A549 treated with AZD9567 at 1 μM for 4 hours (cell line): Measurements from ENCODE around the gene POLE3. TPM values are rescaled to one million over a fixed set of nuclear protein-coding genes. Genes with fewer than 3 reads are reported as not detected.

ENCODE experiments used
- total RNA-seq: library from RNA; stranded (reverse); fragments of 200-300 nt; extraction: Qiagen RNA extraction; gene quantifications from 5 replicates; pipeline ENCODE4 v1.2.3, GENCODE V29; 2022; ENCODE audit not compliant: insufficient read depth

Gene POLE3, protein sequence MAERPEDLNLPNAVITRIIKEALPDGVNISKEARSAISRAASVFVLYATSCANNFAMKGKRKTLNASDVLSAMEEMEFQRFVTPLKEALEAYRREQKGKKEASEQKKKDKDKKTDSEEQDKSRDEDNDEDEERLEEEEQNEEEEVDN
- 101 to 125 TPM (median 113 TPM) in 5 replicates for total RNA-seq

DNA sequence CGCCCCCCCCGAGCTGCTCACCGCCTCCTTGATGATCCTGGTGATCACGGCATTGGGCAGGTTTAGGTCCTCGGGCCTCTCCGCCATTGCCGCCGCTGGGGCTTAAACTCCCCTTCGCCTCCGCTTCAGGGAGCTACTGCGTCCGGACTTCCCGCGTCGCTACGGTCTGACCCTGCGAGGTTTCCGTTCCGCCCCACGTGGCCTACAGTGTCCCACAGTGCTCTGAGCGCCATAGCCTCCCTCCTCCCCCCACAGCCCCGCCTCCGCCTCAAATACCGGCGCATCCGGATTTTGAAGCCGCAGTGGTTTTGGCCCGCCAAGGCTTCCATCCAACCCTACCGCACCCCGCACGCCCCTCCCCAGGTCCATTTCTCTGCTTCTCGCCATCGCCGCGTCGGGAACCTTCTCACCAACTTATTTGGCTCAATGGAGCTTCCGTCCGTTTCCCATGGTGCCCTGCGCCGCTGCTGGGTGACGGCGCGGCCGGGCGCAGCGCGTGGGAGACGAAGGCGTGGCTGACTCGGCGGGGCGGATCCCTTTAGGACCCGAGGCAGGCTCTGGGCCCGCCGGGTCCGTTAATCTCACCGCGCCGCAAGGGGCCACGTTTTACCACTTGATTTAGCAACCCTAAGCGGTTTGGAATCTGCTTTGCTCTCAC, at the start of gene POLE3, which contains the start of gene C9orf43:
POLE3 (minus strand) TSS at position 469 of the 658 bp plus-strand sequence; CDS start at position 87, 382 bp downstream.
C9orf43 (plus strand) TSS at position 541 of the 658 bp plus-strand sequence. CDS start 2,747 bp downstream, outside the sequence.

DNA sequence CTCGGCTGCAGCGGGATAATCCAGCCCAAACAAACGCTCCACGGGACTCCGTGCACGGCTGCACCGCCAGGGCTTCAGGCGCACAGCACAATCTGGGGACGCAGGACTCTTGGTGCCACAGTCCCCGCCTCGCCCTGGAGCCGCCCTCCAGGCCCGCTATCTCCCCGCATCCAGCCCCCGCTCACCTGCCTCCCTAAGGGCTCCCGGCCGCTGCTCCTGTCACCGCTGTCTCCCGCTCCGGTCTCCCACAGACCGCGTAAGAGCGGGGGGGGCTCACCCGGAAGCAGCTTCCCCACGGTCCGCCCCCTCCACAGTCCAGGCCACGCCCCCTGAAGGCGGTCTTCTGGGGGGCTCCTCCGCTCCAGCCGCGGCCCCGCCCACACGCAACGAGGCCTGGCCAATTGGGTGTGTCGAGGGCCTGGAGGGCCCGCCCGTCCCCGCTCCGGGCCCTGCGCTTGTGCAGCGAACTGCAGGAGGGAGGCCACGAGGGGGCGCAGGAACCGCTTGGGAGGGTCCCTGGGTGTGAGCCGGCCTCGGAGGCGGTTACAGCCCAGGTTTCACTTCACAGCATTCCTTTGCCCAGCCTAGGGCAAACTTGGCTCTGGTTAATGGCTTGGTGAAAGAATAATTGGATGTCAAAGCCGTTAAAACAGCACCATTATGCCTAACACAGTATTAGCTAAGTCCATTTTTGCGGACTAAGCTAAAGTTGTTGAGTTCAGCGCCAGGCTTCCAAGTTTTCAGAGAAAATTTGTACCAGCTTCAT, 9.3 kb downstream of the POLE3 start, which contains the start of gene ALAD:
ALAD (minus strand) TSS at position 258 of the 766 bp plus-strand sequence. CDS start 7,725 bp downstream, outside the sequence.

DNA sequence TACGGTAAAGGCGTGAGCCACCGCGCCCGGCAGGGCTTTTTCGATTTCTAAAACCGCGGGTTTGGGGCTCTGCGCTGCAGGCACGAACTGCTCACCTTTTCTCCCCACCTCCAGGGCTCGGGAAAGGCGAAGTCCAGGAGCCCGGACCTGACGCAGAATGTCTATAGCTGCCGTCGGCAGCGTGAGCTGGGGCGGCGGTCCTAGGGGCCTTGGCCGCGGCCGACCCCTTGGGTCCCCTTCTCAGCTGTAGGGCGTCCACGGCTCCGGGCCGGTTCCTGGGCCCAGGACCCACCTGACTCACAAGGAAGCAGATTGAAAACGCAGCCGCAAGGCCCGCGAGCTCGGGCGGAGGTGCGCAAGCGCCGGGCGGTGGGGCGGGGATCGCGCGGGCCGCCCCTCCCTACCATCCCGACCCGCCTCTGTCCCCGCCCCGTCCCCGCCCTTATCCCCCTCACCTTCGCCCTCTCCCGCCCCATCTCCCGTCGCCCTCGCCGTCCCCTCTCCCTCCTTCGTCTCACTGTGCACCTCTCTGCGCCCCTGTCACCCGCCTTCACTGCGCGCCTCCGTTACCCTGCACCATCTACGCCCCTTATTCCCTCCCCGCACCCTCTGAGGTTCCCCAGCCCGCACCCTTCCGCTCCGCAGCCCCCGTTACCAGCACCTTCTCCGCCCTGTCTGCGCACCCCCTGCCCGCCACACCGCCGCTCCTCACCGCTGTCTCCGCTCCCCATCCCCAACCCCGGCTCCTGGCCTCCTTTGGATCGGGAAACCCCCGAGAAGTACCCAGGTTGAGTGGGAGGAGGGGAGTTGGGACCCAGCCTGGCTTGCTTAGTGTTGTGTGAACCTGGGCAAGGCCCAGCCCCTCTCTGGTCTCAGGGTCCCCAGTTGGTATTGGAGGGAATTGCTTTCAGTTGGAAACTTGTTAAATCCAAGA, 33.6 kb downstream of the POLE3 start, which contains the start of gene HDHD3:
HDHD3 (minus strand) TSS at position 353 of the 934 bp plus-strand sequence. CDS start 2,632 bp downstream, outside the sequence.

Other genes with a start within 250 kb of the POLE3 start
- gene FKBP15, start 189.4 kb downstream of the POLE3 start, total RNA-seq = 17.0 to 19.0 TPM (median 17.7 TPM) in 5 replicates
- 19.0 to 26.2 TPM (median 19.7 TPM) in 5 replicates for gene SLC31A1, start 189.1 kb downstream of the POLE3 start, total RNA-seq
- gene CDC26, start 135.1 kb downstream of the POLE3 start, total RNA-seq = 42.6 to 60.9 TPM (median 45.5 TPM) in 5 replicates
- 53.9 to 59.4 TPM (median 56.7 TPM) in 5 replicates for gene PRPF4, start 135.0 kb downstream of the POLE3 start, total RNA-seq
- gene RNF183, start 107.3 kb downstream of the POLE3 start, total RNA-seq = 0.17 to 0.21 TPM in 2 of 5 replicates, not detected in the others
- gene WDR31, start 70.4 kb downstream of the POLE3 start, total RNA-seq = 1.3 to 1.8 TPM (median 1.5 TPM) in 5 replicates
- gene BSPRY, start 61.1 kb downstream of the POLE3 start, total RNA-seq = 0.05 to 0.08 TPM (median 0.06 TPM) in 4 of 5 replicates, not detected in the other
- 19.4 to 25.6 TPM (median 23.0 TPM) in 5 replicates for gene HDHD3, start 33.7 kb downstream of the POLE3 start, total RNA-seq
- 15.7 to 19.1 TPM (median 18.1 TPM) in 5 replicates for gene ALAD, start 9.4 kb downstream of the POLE3 start, total RNA-seq
- gene C9orf43, start 72 bp upstream of the POLE3 start, total RNA-seq = 0.42 to 2.3 TPM (median 0.51 TPM) in 5 replicates
- gene RGS3, start 53.1 kb upstream of the POLE3 start, total RNA-seq = 11.2 to 20.5 TPM (median 17.7 TPM) in 5 replicates